ENCODE data around the gene MEGF6. TPM values are rescaled to one million over a fixed set of nuclear protein-coding genes. Genes with fewer than 3 reads are reported as not detected.

The MEGF6 gene
- total RNA-seq, 2 experiments from 2014 or later, result 57.5 to 62.2 TPM

DNA sequence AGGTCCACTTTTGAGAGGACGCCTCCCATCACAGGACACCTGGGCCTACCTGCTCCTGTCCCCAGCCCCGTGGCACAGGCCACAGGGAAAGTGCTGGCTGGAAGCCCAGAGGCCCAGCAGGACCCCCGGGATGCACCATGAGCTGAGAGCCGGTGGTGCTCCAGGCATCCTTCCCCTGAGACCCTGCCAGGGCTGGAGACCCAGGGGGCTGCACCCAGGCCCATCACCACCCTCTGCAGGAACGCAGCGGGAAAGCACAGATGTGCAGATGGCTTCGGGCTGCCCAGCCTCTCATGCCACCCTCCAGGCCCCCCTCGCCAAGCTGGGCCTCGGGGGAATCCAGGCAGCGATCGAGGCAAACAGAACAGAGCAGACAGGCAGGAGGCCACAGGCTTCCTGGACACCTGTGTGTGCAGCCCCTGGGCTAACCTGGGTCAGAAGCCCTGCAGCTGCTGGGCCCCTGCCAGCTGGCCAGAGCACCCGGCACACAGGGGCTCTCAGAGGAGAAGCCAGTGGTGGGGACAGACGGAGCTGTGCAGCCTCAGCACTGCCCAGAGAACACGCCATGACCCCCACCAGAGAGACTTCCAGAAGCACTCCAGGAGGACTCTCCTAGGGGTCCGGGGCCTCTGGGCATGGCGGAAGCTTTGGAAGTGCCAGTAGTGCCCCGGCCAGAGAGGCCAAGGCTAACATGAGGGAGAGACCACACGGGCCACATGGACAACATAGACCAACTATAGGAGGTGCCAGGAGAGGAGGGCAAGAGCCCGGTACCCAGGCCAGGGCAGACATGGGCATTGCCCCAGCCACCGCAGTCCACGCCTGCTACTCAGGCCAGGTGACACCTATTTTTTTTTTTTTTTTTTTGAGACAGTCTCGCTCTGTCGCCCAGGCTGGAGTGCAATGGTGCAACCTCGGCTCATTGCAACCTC is 85.5 kb downstream of the MEGF6 start:
- CTCF ChIA-PET, result no interaction called here
- no peaks in the 10 kb centered on the region for H3K27me3 Mint-ChIP-seq
- ATAC-seq (ENCODE audit: poor library complexity), result no peak

GRCh38 chr1:3524556-3525203 is 86.6 kb downstream of the MEGF6 start:
- Histone ChIP-seq H3K27me3 (ENCODE audit: control insufficient read depth in 1 of 2, insufficient read depth in 2 of 2, low read length in 2 of 2) (no peaks in the 10 kb centered on the region), H3K27ac (ENCODE audit: low read depth in 1 of 2, low read length in 2 of 2) (no peak overlapping the region), H3K9me3 (ENCODE audit: control insufficient read depth in 1 of 2, insufficient read depth in 1 of 2, low read length in 2 of 2) (no peaks in the 10 kb centered on the region), H3K4me1 (ENCODE audit: insufficient read depth, low read length) (peaks cover 7% of the 10 kb centered on the region), H3K4me3 (ENCODE audit: low read length) (no peak overlapping the region), H3K36me3 (ENCODE audit: insufficient read depth, low read length) (no peaks in the 10 kb centered on the region)
- no peak for ATAC-seq (ENCODE audit: poor library complexity)
- no peaks in the 10 kb centered on the region for H3K27me3 Mint-ChIP-seq
- H3K4me3 Mint-ChIP-seq, result no peak overlapping the region
- H3K4me1 Mint-ChIP-seq (ENCODE audit: low read depth), result peaks cover 18% of the 10 kb centered on the region
- ChIA-PET POLR2A (no interaction called here), CTCF (no interaction called here)
- H3K9me3 Mint-ChIP-seq, result no peaks in the 10 kb centered on the region
- H3K36me3 Mint-ChIP-seq (ENCODE audit: low read depth), result no peaks in the 10 kb centered on the region
- TF ChIP-seq, protein P1, sequence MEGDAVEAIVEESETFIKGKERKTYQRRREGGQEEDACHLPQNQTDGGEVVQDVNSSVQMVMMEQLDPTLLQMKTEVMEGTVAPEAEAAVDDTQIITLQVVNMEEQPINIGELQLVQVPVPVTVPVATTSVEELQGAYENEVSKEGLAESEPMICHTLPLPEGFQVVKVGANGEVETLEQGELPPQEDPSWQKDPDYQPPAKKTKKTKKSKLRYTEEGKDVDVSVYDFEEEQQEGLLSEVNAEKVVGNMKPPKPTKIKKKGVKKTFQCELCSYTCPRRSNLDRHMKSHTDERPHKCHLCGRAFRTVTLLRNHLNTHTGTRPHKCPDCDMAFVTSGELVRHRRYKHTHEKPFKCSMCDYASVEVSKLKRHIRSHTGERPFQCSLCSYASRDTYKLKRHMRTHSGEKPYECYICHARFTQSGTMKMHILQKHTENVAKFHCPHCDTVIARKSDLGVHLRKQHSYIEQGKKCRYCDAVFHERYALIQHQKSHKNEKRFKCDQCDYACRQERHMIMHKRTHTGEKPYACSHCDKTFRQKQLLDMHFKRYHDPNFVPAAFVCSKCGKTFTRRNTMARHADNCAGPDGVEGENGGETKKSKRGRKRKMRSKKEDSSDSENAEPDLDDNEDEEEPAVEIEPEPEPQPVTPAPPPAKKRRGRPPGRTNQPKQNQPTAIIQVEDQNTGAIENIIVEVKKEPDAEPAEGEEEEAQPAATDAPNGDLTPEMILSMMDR (IDR thresholded peaks at IDR 0.05), result no peak
- no peak overlapping the region for H3K27ac Mint-ChIP-seq
- intact Hi-C loops (cut with DNase I, micrococcal nuclease), result no loop called here
- no peak for DNase-seq

More for the DNA sequence above, 85.5 kb downstream of the MEGF6 start:
- Histone ChIP-seq H3K4me1 (ENCODE audit: insufficient read depth, low read length) (peaks cover 18% of the 10 kb centered on the region), H3K4me3 (ENCODE audit: low read length) (no peak overlapping the region), H3K27me3 (ENCODE audit: control insufficient read depth in 1 of 2, insufficient read depth in 2 of 2, low read length in 2 of 2) (no peaks in the 10 kb centered on the region), H3K9me3 (ENCODE audit: control insufficient read depth in 1 of 2, insufficient read depth in 1 of 2, low read length in 2 of 2) (no peaks in the 10 kb centered on the region), H3K27ac (ENCODE audit: low read depth in 1 of 2, low read length in 2 of 2) (no peak overlapping the region), H3K36me3 (ENCODE audit: insufficient read depth, low read length) (no peaks in the 10 kb centered on the region)
- POLR2A ChIA-PET, result no interaction called here
- no peak for DNase-seq
- intact Hi-C loops (cut with DNase I, micrococcal nuclease), result no loop called here
- Mint-ChIP-seq H3K9me3 (no peaks in the 10 kb centered on the region), H3K36me3 (ENCODE audit: low read depth) (no peaks in the 10 kb centered on the region), H3K27ac (no peak overlapping the region), H3K4me3 (no peak overlapping the region), H3K4me1 (ENCODE audit: low read depth) (peaks cover 27% of the 10 kb centered on the region)
- TF ChIP-seq, protein P1 (IDR thresholded peaks at IDR 0.05), result no peak

DNA sequence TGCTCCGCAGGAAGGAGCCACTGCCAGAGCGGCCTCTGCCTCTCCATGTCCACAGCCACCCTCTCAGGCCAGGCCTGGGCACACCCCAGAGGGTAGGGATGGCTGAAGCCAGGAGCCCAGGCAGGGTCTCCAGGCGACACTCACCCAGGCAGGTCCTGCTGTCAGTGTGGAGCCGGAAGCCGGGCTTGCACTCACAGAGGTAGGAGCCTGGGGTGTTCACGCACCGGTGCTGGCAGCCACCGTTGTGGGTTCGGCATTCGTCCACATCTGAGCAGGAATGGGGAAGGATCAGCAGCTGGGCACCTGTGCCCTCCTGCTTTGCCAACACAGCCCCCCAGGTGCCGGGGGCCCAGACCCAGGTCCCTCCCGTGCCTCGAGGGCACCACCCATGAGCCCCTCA is 87.3 kb downstream of the MEGF6 start:
- no peaks in the 10 kb centered on the region for H3K27me3 Mint-ChIP-seq
- no peaks in the 10 kb centered on the region for H3K36me3 Mint-ChIP-seq (ENCODE audit: low read depth)
- no peak overlapping the region for H3K4me3 ChIP-seq (ENCODE audit: low read length)
- DNase-seq, result no peak
- TF ChIP-seq, protein P1 (IDR thresholded peaks at IDR 0.05), result no peak
- H3K9me3 ChIP-seq (ENCODE audit: control insufficient read depth in 1 of 2, insufficient read depth in 1 of 2, low read length in 2 of 2), result no peaks in the 10 kb centered on the region
- H3K27ac Mint-ChIP-seq, result no peak overlapping the region
- ChIA-PET CTCF (no interaction called here), POLR2A (no interaction called here)
- no peaks in the 10 kb centered on the region for H3K4me1 ChIP-seq (ENCODE audit: insufficient read depth, low read length)
- H3K27me3 ChIP-seq (ENCODE audit: control insufficient read depth in 1 of 2, insufficient read depth in 2 of 2, low read length in 2 of 2), result no peaks in the 10 kb centered on the region
- intact Hi-C loops (cut with DNase I, micrococcal nuclease), result no loop called here
- no peak overlapping the region for H3K27ac ChIP-seq (ENCODE audit: low read depth in 1 of 2, low read length in 2 of 2)
- H3K4me3 Mint-ChIP-seq, result no peak overlapping the region
- peaks cover 14% of the 10 kb centered on the region for H3K4me1 Mint-ChIP-seq (ENCODE audit: low read depth)
- no peak for ATAC-seq (ENCODE audit: poor library complexity)
- H3K36me3 ChIP-seq (ENCODE audit: insufficient read depth, low read length), result peaks cover 2% of the 10 kb centered on the region
- H3K9me3 Mint-ChIP-seq, result no peaks in the 10 kb centered on the region

All from CD4-positive, alpha-beta T cell (primary cell).